DMS 273 (cell line): ENCODE results near the gene MTERF4.

ENCODE experiments used
- DNase-seq: peaks from one replicate; lab custom pipeline; 2025; ENCODE audit not compliant: unreplicated experiment; lab: John Stamatoyannopoulos, UW

The MTERF4 gene

DNA sequence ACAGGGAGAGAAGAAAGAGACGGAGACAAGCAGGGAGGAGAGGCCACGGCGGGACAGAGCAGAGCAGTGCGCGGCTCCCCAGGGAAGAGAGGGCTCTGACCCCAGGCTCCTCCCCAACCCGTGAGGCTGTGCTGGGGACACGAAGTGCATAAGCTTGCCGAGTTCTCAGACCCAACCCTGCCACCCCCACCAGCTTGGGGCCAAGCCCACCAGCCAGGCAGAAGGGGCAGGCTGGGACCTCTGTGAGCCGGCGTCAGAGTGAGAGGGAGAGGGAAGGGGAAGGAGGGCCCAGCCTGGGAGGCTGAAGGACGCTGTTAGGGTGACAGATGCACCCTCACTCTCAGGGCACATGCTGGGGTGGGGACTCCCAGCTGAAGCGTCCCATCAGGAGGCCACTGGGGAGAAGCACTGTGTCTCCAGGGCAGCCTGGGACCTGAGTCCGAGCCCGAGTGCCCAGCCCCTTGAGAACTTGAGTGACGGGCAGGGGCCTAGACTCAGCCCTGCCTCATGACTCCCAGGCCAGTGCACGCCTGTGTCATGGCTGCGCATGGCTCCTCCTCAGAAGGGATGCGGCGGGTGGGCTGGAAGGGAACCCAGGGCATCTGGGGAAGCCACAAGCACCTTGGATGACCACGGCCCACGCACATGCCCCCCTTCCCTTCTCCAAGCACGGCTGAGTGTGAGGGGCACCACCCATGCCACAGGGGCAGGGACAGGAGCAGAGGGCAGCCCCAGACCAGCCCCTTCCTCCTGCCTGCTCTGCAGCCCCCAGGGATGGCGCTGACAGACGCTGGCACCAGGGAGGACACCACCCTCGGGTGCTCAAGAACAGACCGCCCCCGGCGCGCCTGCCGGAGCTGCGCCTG lies 31.0 kb downstream of the MTERF4 start:
- no peak for DNase-seq

DNA sequence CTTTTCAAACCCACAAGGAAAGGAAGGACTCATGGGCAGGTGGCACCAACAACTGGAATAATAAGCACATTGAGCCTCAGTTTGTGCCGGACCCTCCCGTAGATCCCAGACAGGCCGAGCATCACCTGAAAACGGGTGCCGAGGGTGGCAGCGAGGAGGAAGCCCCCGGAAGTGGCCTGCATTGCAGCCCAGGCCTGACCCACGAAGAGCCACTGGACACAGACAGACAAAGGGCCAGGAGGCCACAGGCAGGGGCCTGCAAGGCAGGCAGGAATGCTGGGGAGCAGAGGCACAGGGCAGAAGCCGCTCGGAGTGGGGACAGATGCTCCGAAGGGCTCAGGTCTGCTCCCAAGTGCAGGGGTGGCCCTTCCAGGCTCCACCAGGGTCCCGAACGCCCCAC lies 31.7 kb downstream of the MTERF4 start:
- DNase-seq, result no peak

DNA sequence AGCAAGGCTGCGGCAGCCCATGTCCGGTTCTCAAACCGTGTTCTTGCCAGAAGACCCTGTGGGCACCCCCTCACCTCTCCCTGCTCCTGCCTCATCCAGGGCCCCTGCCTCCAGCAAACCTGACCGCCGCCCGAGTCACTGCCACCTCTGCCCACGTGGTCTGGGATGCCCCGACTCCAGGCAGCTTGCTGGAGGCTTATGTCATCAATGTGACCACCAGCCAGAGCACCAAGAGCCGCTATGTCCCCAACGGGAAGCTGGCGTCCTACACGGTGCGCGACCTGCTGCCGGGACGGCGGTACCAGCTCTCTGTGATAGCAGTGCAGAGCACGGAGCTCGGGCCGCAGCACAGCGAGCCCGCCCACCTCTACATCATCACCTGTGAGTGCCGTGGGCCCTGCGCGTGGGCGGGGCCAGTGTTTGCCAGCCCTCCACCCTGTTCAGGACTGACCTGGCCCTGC lies 32.2 kb downstream of the MTERF4 start:
- no peak for DNase-seq

DNA sequence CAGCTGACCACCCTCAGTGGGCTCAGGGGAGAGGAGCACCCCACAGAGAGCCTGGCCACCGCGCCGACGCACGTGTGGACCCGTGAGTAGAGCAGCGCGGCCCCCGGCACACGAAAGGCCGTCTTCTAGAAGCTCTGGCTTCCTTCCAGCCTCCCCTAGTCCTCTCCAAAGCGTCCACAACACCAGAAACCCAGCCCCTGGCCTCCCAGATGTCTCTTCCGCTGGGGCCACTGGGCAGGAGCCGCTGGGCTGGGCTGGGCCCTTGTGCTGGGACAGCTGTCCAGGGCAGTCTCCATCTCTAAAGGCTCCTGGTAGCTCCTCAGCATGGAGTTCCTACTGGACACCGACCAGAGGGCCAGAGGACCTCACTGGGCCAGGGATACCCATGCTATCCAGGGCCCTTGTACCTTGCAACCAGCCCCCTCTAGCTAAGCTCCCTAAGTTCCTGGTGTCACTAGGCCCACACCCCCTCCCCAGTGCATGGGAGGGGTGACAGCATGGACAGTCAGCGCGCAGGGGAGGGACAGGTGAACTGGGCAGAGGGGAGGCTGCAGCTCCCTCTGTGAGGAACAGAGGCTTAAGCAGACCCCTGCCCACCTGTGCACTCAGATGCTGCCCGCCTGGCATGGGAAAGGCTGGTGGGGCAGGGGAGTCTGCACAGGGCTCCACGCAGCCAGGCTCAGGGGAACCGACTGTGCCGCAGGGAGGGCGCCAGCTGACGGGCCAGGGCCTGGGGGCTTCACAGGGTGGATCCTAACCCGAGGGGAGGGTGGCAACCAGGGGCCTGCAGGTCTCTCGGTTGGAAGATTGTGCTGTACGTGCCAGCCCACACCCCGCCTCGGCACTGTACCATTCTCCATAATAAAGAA lies 32.9 kb downstream of the MTERF4 start:
- DNase-seq, result no peak

DNA sequence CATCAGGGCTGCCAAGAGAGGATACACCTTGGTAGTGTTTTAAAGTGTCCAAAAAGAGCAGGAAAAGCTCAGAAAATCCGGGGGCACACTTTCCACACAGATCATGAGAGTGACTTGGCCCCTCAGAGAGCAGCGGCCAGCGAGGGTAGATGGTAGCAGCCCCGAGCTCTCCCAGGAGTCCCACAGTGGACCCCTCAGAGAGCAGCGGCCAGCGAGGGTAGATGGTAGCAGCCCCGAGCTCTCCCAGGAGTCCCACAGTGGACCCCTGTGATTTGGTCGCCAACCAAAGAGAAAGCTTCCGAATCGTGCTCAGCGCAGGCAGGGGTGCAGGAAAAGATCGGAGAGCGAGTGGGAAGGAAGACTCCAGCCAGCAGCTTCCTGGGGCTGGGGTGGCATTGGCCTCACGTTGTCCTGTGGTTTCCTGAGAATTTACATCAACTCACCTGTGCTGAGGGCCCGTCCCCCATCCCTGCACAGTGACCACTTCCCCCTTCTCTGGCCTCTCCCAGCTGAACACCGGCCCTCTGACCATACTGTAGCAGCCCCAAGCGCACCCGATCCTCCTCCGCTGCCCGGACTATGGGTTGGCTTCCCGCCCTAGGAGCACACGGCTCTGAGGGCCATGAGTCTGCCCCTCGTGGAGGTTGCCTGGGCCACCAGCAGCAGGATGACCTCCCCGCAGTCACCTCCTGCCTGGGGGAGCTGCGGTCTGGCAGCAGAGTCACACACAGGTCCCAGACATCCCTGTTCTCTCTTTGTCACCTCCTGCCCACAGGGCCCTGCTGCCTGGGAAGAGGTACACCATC lies 33.7 kb downstream of the MTERF4 start:
- DNase-seq, result no peak

DNA sequence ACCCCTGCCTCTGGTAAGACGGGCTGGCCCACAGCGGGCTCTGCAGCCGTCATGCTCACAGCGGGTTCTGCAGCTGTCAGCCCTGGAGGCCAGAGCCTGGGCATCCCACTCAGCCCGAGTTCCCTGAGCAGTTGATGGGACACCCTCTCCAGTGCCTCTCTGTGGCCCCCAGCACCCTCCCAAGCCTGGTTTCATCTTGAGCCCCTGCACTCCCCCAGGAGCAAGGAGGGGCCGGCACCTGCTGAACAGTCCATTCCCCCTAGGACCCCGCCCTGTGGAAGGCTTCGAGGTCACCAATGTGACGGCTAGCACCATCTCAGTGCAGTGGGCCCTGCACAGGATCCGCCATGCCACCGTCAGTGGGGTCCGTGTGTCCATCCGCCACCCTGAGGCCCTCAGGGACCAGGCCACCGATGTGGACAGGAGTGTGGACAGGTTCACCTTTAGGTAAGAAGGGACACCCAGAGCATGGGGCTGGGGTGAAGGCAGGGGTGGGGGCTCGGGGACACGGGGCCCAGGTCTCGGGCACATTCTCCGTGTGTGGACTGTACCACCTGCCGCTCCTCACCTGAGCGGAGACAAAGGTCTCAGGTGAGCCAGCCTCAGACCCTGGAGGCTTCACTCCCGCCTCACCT lies 34.5 kb downstream of the MTERF4 start:
- DNase-seq, result no peak

DNA sequence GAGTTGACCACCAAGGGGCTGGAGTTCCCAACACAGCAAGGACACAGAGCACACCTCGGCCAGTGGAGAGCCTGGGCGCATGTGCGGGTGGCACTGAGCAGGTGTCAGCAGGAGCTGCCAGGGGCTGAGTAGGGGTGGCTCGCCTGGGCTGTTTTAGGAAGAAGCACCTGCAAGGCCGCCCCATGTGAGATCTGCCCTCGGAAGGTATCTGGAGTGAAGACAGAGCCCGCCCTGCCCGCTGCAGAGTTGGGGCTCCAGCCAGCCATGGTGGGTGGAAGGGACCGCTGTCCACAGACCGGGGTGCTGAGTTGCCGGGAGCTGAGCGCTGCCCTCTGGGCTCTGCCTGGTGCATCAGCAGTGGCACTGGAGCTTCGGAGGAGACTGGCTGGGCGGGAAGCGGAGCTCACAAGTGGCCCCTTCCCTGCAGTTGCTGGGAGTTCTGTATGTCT lies 35.2 kb downstream of the MTERF4 start:
- DNase-seq, result peak; percentile 19

DNA sequence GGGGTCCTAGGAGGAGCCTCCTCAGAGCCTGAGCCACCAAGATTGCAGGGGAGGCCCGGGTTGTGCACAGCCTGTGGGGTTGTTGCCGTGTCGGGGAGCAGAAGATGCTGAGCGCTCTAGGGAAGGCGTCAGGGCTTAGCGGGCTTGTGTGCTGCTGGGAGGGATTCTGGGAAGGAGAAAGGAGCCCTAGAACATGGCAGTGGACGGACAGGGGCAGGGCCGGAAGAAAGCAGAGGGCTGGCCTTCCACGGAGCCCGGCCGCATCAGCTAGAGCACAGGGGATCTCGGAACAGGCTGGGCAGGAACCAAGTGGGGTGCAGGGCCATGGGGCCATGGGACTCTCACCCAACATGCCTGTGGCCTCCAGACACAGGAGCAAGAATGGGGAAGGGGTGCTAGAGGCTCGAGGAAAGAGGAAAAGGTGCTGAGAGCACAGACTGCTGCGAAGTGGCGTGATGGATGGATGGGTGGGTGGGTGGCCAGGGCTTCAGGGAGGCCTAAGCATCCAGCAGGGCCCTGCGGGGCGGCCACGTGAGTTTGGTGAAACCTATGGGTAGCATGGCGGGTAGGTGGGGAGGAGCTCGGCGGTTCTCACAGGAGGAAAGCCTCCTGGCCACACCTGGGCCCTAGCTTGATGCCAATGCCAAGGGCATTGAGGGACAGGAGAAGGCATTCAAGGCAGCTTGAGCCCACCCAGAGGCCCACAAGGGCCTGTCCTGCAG lies 35.8 kb downstream of the MTERF4 start:
- DNase-seq, result no peak

DNA sequence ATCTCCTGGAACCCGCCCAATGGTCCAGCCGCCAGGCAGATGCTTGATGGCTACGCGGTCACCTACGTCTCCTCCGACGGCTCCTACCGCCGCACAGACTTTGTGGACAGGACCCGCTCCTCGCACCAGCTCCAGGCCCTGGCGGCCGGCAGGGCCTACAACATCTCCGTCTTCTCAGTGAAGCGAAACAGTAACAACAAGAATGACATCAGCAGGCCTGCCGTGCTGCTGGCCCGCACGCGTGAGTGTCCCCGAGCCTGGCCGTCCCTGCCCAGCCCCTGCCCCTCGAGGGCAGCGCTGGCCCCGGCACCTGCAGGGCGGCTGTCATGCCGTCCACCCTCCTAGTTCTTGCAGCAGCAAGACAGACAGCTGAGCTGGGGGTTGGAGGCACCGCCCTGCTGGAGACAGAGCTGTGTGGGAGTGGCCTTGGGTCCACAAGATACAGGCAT lies 36.7 kb downstream of the MTERF4 start:
- no peak for DNase-seq

DNA sequence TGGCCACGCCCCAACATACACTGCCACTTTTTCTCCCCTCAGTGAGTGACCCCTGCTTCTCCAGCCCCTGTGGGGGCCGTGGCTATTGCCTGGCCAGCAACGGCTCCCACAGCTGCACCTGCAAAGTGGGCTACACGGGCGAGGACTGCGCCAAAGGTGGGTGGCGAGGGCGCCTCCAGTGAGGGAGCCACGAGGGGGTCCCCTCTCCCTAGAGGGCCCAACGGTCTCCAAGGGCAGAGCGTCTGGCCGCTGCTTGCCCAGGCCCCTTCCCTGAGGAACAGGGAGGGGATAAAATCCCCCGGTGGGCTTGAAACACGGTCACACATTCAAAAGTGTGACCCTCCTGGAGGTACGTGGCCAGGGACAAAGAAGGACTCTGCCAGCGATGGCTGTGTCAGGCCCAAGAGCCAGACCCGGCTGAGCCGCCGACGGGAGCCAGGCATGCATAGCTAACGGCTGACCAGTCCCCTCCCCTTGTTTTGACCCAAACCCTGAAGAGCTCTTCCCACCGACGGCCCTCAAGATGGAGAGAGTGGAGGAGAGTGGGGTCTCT lies 37.2 kb downstream of the MTERF4 start:
- DNase-seq, result no peak

DNA sequence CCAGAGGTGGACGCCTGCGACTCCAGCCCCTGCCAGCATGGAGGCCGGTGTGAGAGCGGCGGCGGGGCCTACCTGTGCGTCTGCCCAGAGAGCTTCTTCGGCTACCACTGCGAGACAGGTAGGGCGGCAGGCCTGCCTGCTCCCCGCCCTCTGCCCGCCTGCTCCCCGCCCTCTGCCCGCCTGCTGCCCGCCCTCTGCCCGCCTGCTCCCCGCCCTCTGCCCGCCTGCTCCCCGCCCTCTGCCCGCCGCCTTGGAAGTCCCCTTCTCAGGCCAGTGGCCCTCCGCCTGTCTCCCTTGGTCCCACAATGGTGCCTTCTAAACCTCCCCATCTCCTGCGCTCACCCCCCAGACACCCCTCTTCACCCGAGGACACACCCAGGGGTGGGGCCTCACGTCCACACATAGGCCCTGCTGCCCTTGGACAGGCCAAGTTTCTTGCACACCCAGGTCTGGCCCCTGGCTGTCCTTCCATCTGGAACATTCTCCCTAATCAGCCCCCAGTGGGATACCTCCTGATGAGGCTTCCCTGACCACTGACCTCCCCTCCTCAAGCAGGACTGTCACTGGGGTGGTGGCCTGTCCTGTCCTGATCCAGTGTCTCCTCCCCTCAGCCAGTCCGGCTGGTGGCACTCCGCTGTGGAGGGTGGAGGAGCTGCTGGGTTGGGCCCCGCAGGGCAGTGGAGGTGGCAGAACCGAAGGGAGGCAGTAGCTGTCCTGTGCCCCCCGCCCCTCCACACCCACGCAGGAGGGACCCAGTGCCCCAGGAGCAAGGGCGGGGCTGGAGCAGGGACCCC lies 37.9 kb downstream of the MTERF4 start:
- DNase-seq, result no peak

DNA sequence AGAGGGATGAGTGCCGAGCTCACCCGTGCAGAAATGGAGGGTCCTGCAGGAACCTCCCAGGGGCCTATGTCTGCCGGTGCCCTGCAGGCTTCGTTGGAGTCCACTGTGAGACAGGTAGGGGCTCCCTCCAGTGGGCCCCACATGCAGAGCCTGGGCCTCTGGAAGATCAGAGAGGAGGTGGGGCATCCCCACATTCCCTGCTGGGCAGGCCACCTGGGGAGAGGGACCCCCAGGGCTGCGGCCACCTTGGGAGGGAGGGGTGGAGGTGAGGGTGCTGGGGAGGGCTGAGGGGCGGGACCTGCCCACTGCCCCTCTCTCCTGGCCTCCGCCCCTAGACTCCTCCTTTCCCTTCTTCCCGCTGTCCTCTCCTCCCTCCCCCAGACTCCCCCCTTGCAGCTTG lies 38.5 kb downstream of the MTERF4 start:
- DNase-seq, result no peak

DNA sequence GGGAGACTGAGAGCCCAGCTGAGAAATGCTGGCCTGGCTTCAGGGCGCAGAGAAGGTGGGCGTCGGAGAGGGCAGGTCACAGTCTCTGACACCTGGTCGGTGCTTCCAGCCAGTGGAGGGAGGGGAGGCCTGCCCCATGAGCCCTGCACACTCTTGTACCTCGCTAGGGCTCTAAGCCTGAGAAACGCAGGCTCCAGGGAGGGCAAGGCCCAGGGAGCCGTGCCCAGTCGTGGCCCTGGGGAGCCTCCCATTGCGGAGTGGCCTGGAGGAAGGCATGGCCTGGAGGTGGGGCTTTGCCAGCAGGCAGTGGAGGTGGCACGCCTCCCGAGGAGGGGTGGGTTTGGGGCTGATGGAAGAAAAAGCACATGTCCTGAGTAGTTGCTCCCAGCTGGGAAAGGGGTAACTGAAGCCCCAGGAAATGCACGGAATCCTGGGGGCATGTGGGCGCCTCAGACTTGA lies 39.0 kb downstream of the MTERF4 start:
- DNase-seq, result no peak

DNA sequence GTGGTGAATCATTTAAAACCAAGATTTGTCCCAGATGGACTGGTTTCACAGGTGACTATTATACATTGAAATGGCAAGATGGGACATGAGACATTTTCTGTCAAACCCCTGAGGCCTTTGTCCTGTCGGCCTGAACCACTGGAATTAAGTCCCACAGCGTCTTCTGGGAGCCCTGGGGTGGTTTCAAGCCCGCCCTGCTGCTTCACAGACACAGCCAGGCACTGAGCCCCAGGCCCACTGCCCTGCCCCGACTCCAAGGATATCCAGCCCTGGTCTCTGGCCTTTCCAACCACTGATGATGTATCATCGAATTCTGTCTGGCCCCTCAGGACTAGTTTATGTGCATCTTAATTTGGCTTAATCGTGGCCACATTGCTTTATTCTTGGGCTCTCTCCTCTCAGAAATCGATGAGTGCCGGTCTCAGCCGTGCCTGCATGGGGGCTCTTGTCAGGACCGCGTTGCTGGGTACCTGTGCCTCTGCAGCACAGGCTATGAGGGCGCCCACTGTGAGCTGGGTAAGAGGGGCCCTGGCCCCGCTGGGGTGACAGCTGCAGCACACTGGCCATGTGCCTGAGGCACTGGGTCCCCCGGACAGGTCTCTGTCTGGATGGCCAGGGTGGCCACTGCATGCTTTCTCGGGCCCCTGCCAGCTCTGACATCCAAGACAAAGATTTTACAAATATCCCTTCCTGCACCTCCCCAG lies 39.5 kb downstream of the MTERF4 start:
- no peak for DNase-seq

DNA sequence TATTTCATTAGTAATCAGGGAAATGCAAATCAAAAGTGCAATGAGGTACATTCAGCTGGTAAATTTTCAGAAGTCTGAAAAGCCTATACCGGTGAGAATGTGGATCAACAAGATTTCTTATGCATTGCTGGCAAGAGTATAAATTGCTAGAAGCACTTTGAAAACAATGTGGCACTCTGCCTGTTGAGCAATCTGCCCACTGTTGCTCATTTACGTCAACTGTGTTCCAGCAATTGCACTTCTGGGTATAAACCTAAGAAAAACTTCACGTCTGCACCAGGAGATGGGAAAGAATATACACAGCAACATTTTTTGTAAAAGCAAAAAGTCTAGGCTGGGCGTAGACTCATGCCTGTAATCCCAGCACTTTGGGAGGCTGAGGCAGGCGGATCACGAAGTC lies 40.8 kb downstream of the MTERF4 start:
- no peak for DNase-seq

DNA sequence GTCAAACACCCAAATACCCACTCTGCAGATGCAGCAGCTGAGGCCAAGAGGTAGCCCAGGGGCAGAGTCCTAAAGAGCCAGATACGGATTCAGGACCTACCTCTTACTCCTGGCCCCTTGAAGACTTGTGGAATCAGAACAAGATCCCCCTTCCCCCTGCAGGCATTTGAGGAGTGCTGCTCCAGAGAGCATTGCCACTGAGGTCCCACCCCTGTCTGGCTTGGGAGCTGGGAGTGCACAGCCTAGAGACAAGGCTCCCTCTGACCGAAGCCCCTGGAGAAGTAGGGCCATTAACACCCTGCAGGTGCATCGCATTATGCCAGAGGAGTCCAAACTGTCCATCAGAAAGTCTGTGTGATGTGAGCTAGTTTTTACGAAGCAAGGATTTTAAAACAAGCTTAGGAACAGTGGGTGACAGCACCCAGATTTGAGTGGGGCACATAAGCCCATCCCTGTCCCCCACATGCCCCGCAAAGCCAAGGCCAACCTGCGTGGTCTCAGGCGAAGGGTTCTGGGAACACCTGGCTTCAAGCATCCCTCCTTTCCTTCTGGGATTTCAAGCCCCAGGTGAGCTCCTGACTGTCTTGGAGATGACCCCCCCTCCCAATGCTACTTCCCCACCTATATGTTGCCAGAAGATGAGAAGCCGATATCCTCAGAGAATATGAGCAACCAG lies 48.4 kb downstream of the MTERF4 start:
- DNase-seq, result no peak

DNA sequence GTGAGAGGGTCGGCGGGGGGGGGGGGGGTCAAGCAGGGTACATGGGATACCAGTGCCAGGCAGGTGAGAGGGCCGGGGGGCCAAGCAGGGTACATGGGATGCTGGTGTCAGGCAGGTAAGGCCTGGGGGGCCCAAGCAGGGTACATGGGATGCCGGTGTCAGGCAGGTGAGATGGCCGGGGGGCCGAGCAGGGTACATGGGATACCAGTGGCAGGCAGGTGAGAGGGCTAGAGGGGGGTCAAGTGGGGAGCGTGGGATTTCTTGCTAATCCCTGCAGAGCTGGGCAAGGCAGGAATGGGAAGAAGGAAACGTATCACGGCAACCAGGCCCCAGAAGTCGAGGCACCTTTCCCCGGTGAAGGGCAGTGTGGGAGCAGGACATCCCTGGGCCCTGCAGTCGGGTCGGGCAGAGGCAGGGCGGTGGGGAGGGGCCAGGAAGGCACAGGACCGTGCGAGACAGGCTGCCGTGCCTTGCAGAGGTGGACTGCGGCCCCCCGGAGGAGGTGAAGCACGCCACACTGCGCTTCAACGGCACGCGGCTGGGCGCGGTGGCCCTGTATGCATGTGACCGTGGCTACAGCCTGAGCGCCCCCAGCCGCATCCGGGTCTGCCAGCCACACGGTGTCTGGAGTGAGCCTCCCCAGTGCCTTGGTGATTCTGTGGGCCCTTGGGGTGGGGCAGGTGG lies 49.3 kb downstream of the MTERF4 start:
- DNase-seq, result no peak
